ENCODE measurements around the gene CAMK2N1.

DNA sequence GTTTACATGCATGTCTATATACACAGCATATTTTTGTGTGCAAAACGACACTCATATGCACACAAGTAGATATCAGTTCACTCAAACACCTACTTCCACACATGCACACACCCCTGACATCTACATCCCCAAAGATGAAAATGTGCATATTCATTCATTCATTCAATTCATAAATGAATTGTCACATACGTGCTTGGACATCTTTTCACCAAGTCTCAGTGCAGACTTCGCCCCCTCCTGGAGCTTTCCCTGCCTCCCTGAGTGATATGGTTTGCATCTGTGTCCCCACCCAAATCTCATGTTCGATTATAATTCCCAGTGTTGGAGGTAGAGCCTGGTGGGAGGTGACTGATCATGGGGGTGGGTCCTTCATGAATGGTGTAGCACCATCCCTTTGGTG is 53.1 kb downstream of the CAMK2N1 start:
- TF ChIP-seq CTCF (conservative IDR thresholded peaks at IDR 0.05 in 1 of 2, IDR thresholded peaks at IDR 0.05 in 1 of 2; ENCODE audit: extremely low read depth in 1 of 2, insufficient read depth in 1 of 2, low read depth in 1 of 2, low read length in 2 of 2), result no peak
- TF ChIP-seq EZH2 (IDR thresholded peaks at IDR 0.05; ENCODE audit: borderline replicate concordance, low read length), result no peak

Measured in mammary epithelial cell (primary cell).